ENCODE results near the gene BACH2.

DNA sequence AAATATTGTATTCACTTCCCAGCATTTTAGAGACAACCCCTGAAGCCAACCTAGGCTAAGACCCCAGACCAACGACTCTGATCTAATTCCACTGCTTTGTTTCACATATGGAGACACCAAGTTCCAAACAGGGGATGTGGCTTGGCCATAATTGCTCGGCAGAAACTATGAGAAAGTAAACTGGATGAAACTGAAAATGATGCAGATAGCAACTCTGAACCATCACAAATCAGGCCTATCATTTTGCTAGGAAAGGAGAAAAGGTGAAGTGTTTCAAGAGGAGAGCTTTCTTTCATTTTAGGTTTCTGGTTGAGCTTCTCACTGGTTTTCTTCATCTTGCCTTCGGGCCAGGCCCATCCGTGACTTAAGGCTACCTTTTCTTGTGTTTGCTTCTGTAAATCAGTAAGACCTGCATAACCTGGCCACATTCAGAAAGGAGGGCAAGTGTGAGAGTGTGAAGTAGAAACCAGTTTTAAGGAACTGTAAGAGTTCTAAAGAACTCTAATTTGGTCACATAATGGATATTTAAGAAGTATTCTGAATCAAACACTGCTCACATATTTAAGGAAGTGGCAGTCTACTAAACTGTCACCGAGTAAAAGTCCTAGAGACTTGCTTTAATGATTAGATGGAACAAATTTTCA, 105.8 kb downstream of the BACH2 start:
- TF ChIP-seq MXI1 (IDR thresholded peaks at IDR 0.05; ENCODE audit: low read depth, low read length) (no peak), POLR2AphosphoS5 (IDR thresholded peaks at IDR 0.05; ENCODE audit: low read depth, low read length) (no peak), ELF1 (IDR thresholded peaks at IDR 0.05) (no peak), SIN3A (IDR thresholded peaks at IDR 0.05; ENCODE audit: borderline replicate concordance, low read depth, low read length) (no peak), RXRA (IDR thresholded peaks at IDR 0.05; ENCODE audit: borderline replicate concordance, low read depth) (no peak), RAD21 (IDR thresholded peaks at IDR 0.05; ENCODE audit: low read length) (no peak)
- TF ChIP-seq, protein P1, sequence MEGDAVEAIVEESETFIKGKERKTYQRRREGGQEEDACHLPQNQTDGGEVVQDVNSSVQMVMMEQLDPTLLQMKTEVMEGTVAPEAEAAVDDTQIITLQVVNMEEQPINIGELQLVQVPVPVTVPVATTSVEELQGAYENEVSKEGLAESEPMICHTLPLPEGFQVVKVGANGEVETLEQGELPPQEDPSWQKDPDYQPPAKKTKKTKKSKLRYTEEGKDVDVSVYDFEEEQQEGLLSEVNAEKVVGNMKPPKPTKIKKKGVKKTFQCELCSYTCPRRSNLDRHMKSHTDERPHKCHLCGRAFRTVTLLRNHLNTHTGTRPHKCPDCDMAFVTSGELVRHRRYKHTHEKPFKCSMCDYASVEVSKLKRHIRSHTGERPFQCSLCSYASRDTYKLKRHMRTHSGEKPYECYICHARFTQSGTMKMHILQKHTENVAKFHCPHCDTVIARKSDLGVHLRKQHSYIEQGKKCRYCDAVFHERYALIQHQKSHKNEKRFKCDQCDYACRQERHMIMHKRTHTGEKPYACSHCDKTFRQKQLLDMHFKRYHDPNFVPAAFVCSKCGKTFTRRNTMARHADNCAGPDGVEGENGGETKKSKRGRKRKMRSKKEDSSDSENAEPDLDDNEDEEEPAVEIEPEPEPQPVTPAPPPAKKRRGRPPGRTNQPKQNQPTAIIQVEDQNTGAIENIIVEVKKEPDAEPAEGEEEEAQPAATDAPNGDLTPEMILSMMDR (IDR thresholded peaks at IDR 0.05), result no peak
- TF ChIP-seq, protein P2, sequence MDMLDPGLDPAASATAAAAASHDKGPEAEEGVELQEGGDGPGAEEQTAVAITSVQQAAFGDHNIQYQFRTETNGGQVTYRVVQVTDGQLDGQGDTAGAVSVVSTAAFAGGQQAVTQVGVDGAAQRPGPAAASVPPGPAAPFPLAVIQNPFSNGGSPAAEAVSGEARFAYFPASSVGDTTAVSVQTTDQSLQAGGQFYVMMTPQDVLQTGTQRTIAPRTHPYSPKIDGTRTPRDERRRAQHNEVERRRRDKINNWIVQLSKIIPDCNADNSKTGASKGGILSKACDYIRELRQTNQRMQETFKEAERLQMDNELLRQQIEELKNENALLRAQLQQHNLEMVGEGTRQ (IDR thresholded peaks at IDR 0.05; ENCODE audit: borderline replicate concordance, low read depth, low read length), result no peak

Data from SK-N-SH (cell line).